Measurements from ENCODE around the gene CTBP2. TPM values are rescaled to one million over a fixed set of nuclear protein-coding genes. Genes with fewer than 3 reads are reported as not detected.
A peak's percentile ranks its signal among the peaks of the same experiment; 100 is the strongest.
"Not testable (repeated sequence)": the region's sequence is repeated elsewhere in the genome, so short reads cannot be mapped to it uniquely, and the experiment has no call there.

Gene CTBP2
- total RNA-seq, 2 experiments from 2014 or later: 0.15 to 0.43 TPM

DNA sequence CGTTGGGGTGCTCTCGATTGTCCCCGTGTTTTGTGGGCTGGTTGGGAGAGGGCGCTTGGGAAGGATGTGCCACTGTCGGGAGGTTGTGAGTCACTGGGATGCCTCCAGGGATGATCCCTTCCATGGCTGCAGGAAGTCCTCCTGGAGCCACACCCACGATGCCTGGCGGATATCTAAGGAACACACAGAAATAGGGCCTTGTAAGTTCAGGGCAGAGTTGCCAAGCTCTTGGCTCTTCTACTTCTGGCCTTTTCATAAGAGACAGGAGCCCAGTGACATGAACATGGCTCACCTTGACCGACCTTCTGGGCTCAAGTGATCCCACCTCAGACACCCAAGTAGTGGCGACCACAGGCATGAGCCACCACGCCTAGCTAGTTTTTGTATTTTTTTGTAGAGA, 170.8 kb downstream of the CTBP2 start:
- POLR2A ChIA-PET: no interaction called here
- H3K4me3 Mint-ChIP-seq: no peak overlapping the region
- peaks cover 25% of the 10 kb centered on the region for H3K36me3 Mint-ChIP-seq (ENCODE audit: low read depth)
- DNase-seq: peak; percentile 2
- H3K27ac Mint-ChIP-seq: no peak overlapping the region
- no peaks in the 10 kb centered on the region for H3K4me1 Mint-ChIP-seq
- no peaks in the 10 kb centered on the region for H3K27me3 Mint-ChIP-seq
- no peaks in the 10 kb centered on the region for H3K9me3 Mint-ChIP-seq
- CTCF ChIA-PET: no interaction called here

DNA sequence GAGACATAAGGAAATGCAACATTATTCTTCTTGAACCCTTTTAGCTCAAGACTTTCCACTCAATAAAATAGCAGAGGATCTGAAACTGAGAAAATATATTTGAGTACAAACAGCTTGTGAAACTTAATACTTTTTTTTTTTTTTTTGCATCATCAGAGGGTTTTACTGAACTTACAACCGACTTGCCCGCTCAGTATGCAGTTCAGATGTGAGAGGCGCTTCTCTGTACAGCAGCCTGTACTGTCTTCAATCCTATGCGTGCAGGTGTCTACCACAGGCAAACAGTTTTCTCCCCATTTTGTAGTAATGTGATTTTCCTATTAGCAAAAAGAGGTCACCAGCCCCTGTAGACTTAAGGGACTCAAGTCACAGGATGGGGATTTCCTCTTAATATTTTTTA, 171.6 kb downstream of the CTBP2 start:
- H3K4me3 Mint-ChIP-seq, H3K9me3 Mint-ChIP-seq, H3K27ac Mint-ChIP-seq, H3K27me3 Mint-ChIP-seq, POLR2A ChIA-PET, H3K4me1 Mint-ChIP-seq, CTCF ChIA-PET: not testable (repeated sequence)
- H3K36me3 Mint-ChIP-seq (ENCODE audit: low read depth): peaks cover 30% of the 10 kb centered on the region
- peak; percentile 7 for DNase-seq

DNA sequence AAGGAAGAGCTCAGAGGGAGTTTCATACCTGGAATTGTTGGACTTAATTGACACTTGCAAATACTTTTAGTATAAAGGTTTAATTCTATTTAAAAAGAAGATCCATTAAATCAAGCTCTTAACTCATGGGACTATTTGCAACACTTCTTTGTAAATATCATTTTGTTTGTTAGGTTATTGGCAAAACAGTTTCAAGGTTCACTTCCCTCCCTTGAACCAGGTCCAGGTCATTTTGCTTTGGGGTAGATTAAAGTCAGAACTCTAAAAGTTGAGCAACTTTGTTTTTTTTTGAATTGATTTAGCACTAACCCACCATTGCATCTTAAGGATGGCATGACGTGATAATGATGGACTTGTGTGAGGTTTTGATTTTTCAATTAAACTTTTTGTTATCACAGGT, 172.6 kb downstream of the CTBP2 start:
- no peak overlapping the region for H3K4me3 Mint-ChIP-seq
- H3K27ac Mint-ChIP-seq: no peak overlapping the region
- DNase-seq: no peak
- ChIA-PET POLR2A (no interaction called here), CTCF (no interaction called here)
- H3K9me3 Mint-ChIP-seq: no peaks in the 10 kb centered on the region
- no peaks in the 10 kb centered on the region for H3K27me3 Mint-ChIP-seq
- peaks cover 10% of the 10 kb centered on the region for H3K4me1 Mint-ChIP-seq
- peaks cover 40% of the 10 kb centered on the region for H3K36me3 Mint-ChIP-seq (ENCODE audit: low read depth)

DNA sequence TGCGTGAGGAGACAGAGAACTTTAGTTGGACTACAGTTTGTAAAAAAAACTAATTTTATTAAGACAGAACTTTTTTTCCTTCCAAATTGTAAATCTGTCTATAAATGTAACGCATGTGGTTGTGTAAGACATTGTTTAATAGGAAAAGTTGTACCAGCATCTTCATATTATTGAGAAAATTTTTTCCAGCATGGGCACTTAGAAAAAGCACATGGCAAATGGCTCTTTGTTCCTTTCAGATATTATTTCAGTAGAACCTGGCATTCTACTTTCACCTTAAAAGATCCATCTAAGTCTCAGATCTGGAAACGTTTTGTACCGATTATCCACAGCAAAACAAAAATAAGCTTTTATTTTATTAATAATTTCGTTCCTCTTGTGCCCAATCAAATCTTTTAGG, 175.2 kb downstream of the CTBP2 start:
- no peak overlapping the region for H3K4me3 Mint-ChIP-seq
- H3K27ac Mint-ChIP-seq: no peak overlapping the region
- no peaks in the 10 kb centered on the region for H3K9me3 Mint-ChIP-seq
- H3K27me3 Mint-ChIP-seq: no peaks in the 10 kb centered on the region
- DNase-seq: no peak
- ChIA-PET CTCF (no interaction called here), POLR2A (no interaction called here)
- peaks cover 11% of the 10 kb centered on the region for H3K4me1 Mint-ChIP-seq
- H3K36me3 Mint-ChIP-seq (ENCODE audit: low read depth): peaks cover 53% of the 10 kb centered on the region

DNA sequence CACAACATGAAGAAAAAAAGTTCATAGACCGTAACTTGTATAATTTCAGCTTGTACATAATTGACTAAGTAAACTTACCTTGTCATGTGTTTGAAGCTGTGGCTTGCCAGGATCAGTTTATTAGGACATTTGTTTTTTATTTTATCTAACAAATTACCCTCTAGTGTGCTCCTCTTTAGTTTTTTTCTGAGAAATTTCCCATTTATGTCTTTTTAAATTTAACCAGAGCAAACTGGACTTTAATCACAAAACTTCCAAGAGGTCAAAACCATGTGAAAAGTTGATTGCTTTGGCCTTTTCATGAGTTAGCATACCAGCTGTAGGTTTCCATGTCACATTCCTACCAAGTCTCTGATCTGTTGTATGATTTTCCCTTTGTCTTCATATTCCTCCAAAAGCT, 176.0 kb downstream of the CTBP2 start:
- H3K27me3 Mint-ChIP-seq: no peaks in the 10 kb centered on the region
- ChIA-PET CTCF (no interaction called here), POLR2A (no interaction called here)
- no peak overlapping the region for H3K27ac Mint-ChIP-seq
- DNase-seq: no peak
- peaks cover 11% of the 10 kb centered on the region for H3K4me1 Mint-ChIP-seq
- no peak overlapping the region for H3K4me3 Mint-ChIP-seq
- peaks cover 58% of the 10 kb centered on the region for H3K36me3 Mint-ChIP-seq (ENCODE audit: low read depth)
- H3K9me3 Mint-ChIP-seq: no peaks in the 10 kb centered on the region

DNA sequence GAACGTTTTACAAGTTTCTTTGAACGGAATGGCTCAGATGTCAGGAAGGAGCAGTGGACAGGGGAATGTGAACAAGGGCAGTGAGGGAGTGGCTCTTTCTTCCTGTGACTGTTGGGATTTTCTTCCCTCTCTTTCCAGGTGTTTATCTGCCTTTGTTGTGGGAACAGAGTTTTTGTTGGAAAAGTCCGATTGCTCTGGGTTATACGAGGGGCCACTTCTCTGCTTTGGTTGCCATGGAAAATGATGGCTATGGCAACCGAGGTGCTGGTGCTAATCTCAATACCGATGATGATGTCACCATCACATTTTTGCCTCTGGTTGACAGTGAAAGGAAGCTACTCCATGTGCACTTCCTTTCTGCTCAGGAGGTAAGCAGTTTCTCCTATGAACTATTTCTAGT, 177.0 kb downstream of the CTBP2 start:
- ChIA-PET POLR2A (no interaction called here), CTCF (interaction anchor here (2.2 kb wide), 1 partner anchor 9 kb away, joined by 9 read pairs; no protein-coding TSS in a partner anchor)
- Mint-ChIP-seq H3K36me3 (ENCODE audit: low read depth) (peaks cover 58% of the 10 kb centered on the region), H3K27ac (no peak overlapping the region), H3K4me3 (no peak overlapping the region), H3K9me3 (no peaks in the 10 kb centered on the region), H3K27me3 (no peaks in the 10 kb centered on the region), H3K4me1 (peaks cover 11% of the 10 kb centered on the region)
- no peak for DNase-seq

DNA sequence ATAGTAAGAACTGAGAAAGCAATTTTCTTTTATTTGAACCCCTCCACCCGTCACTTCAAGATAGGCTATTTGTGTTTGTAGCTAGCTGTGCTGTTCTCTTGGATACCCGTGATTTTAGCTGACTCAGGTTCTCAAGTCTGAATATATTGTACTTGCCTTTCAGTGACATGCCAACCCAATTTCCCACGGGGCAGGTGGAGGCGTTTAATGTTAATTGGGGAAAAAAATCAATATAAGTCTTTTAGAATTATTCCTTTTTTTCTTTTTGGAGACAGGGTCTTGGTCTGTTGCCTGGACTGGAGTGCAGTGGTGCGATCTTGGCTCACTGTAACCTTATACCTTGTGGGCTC, 182.0 kb downstream of the CTBP2 start:
- no peak overlapping the region for H3K27ac Mint-ChIP-seq
- DNase-seq: no peak
- H3K36me3 Mint-ChIP-seq (ENCODE audit: low read depth): peaks cover 51% of the 10 kb centered on the region
- H3K4me3 Mint-ChIP-seq: no peak overlapping the region
- H3K4me1 Mint-ChIP-seq: peaks cover 21% of the 10 kb centered on the region
- ChIA-PET CTCF (interaction anchor here (3.8 kb wide), 1 partner anchor 14 kb away, joined by 13 read pairs; no protein-coding TSS in a partner anchor), POLR2A (no interaction called here)
- no peaks in the 10 kb centered on the region for H3K27me3 Mint-ChIP-seq
- no peaks in the 10 kb centered on the region for H3K9me3 Mint-ChIP-seq

DNA sequence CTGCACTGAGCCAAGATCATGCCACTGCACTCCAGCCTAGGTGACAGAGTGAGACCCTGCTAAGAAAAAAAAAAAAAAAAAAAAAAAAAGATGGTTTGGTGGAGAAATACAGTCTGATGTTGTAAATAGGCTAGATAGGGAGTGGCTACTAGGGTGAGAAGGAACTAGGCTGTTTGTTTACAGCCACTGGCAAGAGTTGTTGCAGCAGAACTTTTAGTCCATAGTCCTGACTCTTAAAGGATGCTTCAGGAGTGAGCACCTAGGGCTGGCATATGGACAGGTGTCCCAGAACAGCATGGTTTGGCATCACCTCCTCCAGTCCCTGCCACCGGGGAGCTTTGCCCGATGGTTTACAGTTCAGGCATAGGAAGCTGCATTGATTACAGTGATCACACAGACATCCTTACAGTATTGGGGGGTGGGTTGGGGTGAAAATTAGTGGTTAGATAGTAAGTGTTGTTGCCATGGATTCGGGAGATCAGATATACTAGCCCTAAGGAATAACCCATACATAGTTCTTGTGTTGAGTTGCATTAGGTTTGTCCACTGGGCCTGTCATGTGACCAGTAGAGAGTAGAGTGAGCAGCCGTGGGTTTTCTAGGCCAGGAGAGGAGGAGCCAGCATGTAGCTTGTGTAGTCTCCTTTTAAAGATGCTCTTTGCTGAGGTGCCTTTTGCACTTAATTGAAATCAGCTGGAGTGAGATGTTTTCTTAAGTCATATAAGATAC, 182.6 kb downstream of the CTBP2 start:
- Mint-ChIP-seq H3K27me3 (no peaks in the 10 kb centered on the region), H3K4me1 (peaks cover 16% of the 10 kb centered on the region), H3K27ac (no peak overlapping the region), H3K36me3 (ENCODE audit: low read depth) (peaks cover 49% of the 10 kb centered on the region), H3K9me3 (no peaks in the 10 kb centered on the region), H3K4me3 (no peak overlapping the region)
- DNase-seq: no peak
- POLR2A ChIA-PET: no interaction called here
- CTCF ChIA-PET: interaction anchor here (3.8 kb wide), 1 partner anchor 14 kb away, joined by 13 read pairs; no protein-coding TSS in a partner anchor

DNA sequence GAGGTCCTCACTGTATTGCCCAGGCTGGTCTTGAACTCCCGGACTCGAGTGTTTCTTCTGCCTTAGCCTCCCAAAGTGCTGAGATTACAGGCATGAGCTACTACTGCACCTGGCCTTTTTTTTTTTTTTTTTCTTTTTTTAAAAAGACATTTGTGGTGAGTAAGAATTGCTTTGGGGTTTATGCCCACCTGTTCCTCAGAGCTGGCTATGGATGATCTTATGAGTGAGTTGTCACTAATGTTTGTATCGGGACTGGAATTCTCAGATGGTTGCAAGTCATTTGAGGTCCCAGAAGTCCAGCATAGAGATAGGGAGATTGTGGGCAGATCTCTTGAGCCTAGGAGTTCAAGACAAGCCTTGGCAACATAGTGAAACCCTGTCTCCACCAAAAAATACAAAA, 183.2 kb downstream of the CTBP2 start:
- peaks cover 47% of the 10 kb centered on the region for H3K36me3 Mint-ChIP-seq (ENCODE audit: low read depth)
- DNase-seq: no peak
- H3K9me3 Mint-ChIP-seq: no peaks in the 10 kb centered on the region
- POLR2A ChIA-PET: no interaction called here
- peaks cover 15% of the 10 kb centered on the region for H3K4me1 Mint-ChIP-seq
- CTCF ChIA-PET: interaction anchor here (3.8 kb wide), 1 partner anchor 15 kb away, joined by 13 read pairs; no protein-coding TSS in a partner anchor
- H3K27ac Mint-ChIP-seq: no peak overlapping the region
- H3K27me3 Mint-ChIP-seq: no peaks in the 10 kb centered on the region
- no peak overlapping the region for H3K4me3 Mint-ChIP-seq

DNA sequence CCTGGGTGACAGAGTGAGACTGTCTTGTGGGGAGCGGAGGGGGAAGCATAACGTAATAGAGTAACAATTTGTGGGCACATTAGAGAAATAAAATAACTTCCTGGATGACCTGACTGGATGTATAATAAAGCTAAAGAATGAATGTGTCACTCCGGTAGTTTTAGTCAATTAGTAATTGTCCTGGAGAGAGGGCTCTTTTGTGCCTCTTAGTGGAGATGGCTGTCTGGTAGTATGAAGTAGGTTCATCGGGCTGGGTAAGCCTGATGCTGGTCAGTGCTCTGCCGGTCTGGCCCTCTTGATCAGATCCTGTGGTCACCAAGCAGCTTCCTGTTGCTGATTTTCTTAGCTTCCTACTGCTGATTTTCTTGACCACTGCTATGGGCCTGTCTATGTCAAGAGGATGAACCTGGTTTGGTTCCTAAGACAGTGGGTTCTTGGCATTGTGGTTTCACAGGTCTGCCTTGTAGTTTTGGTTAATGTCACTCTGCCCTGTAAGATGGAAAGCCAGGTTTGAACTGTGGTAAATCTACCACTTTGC, 184.3 kb downstream of the CTBP2 start:
- Mint-ChIP-seq H3K27ac (no peak overlapping the region), H3K9me3 (no peaks in the 10 kb centered on the region), H3K36me3 (ENCODE audit: low read depth) (peaks cover 44% of the 10 kb centered on the region), H3K4me3 (no peak overlapping the region), H3K27me3 (no peaks in the 10 kb centered on the region), H3K4me1 (peaks cover 22% of the 10 kb centered on the region)
- DNase-seq: no peak
- CTCF ChIA-PET: interaction anchor here (3.8 kb wide), 1 partner anchor 16 kb away, joined by 13 read pairs; no protein-coding TSS in a partner anchor
- POLR2A ChIA-PET: interaction anchor here (0.8 kb wide), 1 partner anchor 59 kb away, joined by 5 read pairs; no protein-coding TSS in a partner anchor

DNA sequence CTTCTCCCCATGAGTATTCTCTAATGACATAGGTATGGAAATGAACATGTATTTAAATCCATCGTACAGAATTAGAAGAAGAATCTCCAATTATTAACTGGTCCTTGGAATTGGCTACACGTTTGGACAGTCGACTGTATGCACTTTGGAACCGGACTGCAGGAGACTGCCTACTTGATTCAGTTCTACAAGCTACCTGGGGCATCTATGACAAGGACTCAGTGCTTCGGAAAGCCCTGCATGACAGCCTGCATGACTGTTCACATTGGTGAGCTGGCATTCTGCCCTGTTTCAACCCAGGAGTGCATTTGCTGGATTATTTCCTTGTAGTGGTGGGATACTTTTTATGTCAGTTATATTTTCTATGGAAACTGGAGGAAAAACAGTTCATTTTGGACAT, 186.2 kb downstream of the CTBP2 start:
- no peaks in the 10 kb centered on the region for H3K27me3 Mint-ChIP-seq
- H3K36me3 Mint-ChIP-seq (ENCODE audit: low read depth): peaks cover 42% of the 10 kb centered on the region
- CTCF ChIA-PET: interaction anchor here (0.8 kb wide), 1 partner anchor 16 kb away, joined by 3 read pairs; no protein-coding TSS in a partner anchor
- no peak for DNase-seq
- H3K4me1 Mint-ChIP-seq: peaks cover 26% of the 10 kb centered on the region
- no peak overlapping the region for H3K4me3 Mint-ChIP-seq
- POLR2A ChIA-PET: no interaction called here
- no peaks in the 10 kb centered on the region for H3K9me3 Mint-ChIP-seq
- no peak overlapping the region for H3K27ac Mint-ChIP-seq

DNA sequence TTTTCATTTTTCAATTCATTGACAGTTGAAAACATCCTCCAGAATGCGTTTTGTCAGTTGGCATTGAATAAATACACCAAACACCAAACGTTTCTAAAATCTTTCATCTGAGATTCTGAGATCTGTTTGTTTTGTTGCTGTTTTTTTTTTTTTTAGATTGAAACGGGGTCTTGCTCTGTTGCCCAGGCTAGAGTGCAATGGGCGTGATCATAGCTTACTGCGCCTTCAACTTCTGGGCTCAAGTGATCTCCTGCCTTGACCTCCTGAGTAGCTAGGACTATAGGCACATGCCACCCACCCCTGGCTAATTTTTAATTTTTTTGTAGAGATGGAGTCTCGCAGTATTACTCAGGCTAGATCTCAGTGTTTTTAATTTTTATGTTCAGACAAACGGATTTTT, 187.7 kb downstream of the CTBP2 start:
- POLR2A ChIA-PET: interaction anchor here (1.0 kb wide), 2 partner anchors 10 to 55 kb away, joined by 3 to 4 read pairs; no protein-coding TSS in a partner anchor
- Mint-ChIP-seq H3K36me3 (ENCODE audit: low read depth) (peaks cover 46% of the 10 kb centered on the region), H3K9me3 (no peaks in the 10 kb centered on the region), H3K4me1 (peaks cover 25% of the 10 kb centered on the region), H3K27me3 (no peaks in the 10 kb centered on the region), H3K27ac (no peak overlapping the region), H3K4me3 (no peak overlapping the region)
- DNase-seq: no peak
- CTCF ChIA-PET: interaction anchor here (0.7 to 1.6 kb wide), 5 partner anchors 9 to 76 kb away, joined by 3 to 6 read pairs (median 4); no protein-coding TSS in a partner anchor

DNA sequence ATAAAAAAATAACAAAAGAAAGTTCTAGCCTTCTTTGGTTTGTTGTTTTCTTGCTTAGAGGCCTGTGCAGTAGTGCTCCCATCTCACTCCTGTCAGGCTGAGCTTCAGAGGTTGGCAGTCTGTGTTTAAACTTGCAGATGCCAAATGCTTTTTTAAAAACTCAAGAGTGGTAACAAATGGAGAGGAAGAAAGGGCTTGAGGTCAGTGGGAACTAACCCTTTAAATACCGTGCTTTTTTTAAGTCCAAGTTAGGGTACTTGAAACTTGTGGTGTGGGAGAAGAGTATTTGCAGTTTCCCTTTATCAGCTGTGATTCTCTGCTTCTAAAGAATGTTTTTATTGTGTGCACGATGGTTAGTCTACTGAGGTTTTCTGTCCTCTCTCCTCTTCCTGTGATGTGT, 189.1 kb downstream of the CTBP2 start:
- CTCF ChIA-PET: interaction anchor here (1.2 to 2.1 kb wide), 2 partner anchors 21 to 90 kb away, joined by 3 to 9 read pairs; no protein-coding TSS in a partner anchor
- Mint-ChIP-seq H3K9me3 (no peaks in the 10 kb centered on the region), H3K4me1 (peaks cover 20% of the 10 kb centered on the region), H3K4me3 (no peak overlapping the region), H3K27ac (no peak overlapping the region), H3K36me3 (ENCODE audit: low read depth) (peaks cover 52% of the 10 kb centered on the region), H3K27me3 (no peaks in the 10 kb centered on the region)
- no peak for DNase-seq
- POLR2A ChIA-PET: no interaction called here

DNA sequence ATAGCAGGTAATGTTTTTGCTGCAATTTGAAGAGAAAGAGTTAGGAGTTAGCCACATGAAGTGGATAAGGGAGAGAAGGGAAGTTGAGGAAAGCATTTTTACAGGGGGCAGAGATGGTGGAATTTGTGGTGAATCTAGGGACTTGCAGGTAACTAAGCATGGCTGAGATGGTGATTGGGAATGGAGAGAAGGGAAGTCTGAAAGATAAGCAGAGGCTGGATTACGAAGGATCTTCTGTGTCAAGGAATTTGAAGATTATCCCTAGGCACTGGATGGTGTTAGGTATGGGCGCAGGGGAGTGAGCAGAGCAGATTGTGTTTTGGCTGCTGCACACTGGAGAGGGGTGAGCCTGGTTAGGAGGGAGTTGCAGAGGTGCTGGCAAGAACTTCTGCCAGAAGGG, 193.1 kb downstream of the CTBP2 start:
- ChIA-PET POLR2A (no interaction called here), CTCF (no interaction called here)
- Mint-ChIP-seq H3K36me3 (ENCODE audit: low read depth) (peaks cover 28% of the 10 kb centered on the region), H3K9me3 (no peaks in the 10 kb centered on the region), H3K4me1 (peaks cover 12% of the 10 kb centered on the region), H3K27me3 (no peaks in the 10 kb centered on the region), H3K4me3 (no peak overlapping the region), H3K27ac (no peak overlapping the region)
- no peak for DNase-seq
